ENCODE measurements around the gene DNAJC6.

GRCh38 chr1:65321879-65322278 lies 12.5 kb downstream of the DNAJC6 start:
- no peak for TF ChIP-seq CTCF (conservative IDR thresholded peaks at IDR 0.05)
- no peak for TF ChIP-seq ZFX (IDR thresholded peaks at IDR 0.05)
